K562 (cell line): ENCODE data around the gene SLC1A2. TPM values are rescaled to one million over a fixed set of nuclear protein-coding genes. Genes with fewer than 3 reads are reported as not detected.

ENCODE experiments used
- ATAC-seq: fragments of 200-7000 bp; cut with Tn5 transposase; 3 replicates; pipeline ENCODE4 v1.9.1; 2020; ENCODE audit warnings: moderate library complexity
- BruUV-seq: library from RNA; stranded (reverse); fragments of 400-500 nt; replicated peaks from 2 replicates; lab custom pipeline; 2021; lab: Mats Ljungman, UMichigan
- CTCF ChIA-PET: fragments of 300-600 bp; formaldehyde crosslinking; extraction: SDS; loops from one replicate; lab custom pipeline; 2021; ENCODE audit warnings: low intra/inter-chr PET ratio; lab: Yijun Ruan, JAX
- POLR2A ChIA-PET: fragments of 300-600, 350-650 bp; sonication (Branson Sonifier 250); formaldehyde crosslinking; extraction: SDS; loops from one replicate; lab custom pipeline; 2021; ENCODE audit warnings: antibody characterized with exemption, inconsistent platforms; lab: Yijun Ruan, JAX
- DNase-seq, 4 experiments: peaks; one replicate each; pipeline versions ENCODE4 v3.0.0 to v3.0.0-alpha.2; 2011 to 2018; ENCODE audit warnings: low spot score in 3 of 4, mixed read lengths in 3 of 4; ENCODE audit errors: extremely low read depth in 1 of 4
- FAIRE-seq: peaks from 2 replicates; lab custom pipeline; 2011; peaks lifted over from hg19 to GRCh38; lab: Jason Lieb, UNC
- H2AFZ ChIP-seq: 2 replicates; pipeline ENCODE4 v1.6.0; 2011; ENCODE audit warnings: low read depth, low read length, control low read depth, inconsistent platforms
- H3K27ac ChIP-seq: fragments of 200-600 bp; 3 replicates; pipeline ENCODE4 v1.8.0; 2011; ENCODE audit warnings: low read depth, mild to moderate bottlenecking, control low read depth, inconsistent platforms, low read length, moderate library complexity, mixed read lengths; ENCODE audit errors: extremely low read depth
- H3K27me3 ChIP-seq, 2 experiments: fragments of 300-600 bp in 1 of 2; 2 replicates in 1 of 2; 3 replicates in 1 of 2; pipeline versions ENCODE4 v1.6.0 to v1.8.0; 2011; ENCODE audit warnings: inconsistent platforms in 2 of 2, low read length in 2 of 2, mild to moderate bottlenecking in 1 of 2, mixed read lengths in 1 of 2, moderate library complexity in 1 of 2; ENCODE audit not compliant: control insufficient read depth in 2 of 2, insufficient read depth in 2 of 2
- H3K36me3 ChIP-seq: fragments of 300-600 bp; 3 replicates; pipeline ENCODE4 v1.8.0; 2011; ENCODE audit warnings: mild to moderate bottlenecking, low read length, inconsistent platforms; ENCODE audit not compliant: control insufficient read depth, insufficient read depth
- H3K4me1 ChIP-seq, 2 experiments: fragments of 200-600 bp in 1 of 2; replicated peaks in 1 of 2; 2 replicates in 1 of 2; 3 replicates in 1 of 2; pipeline versions ENCODE4 v1.5.1 to v1.8.0; 2011; ENCODE audit warnings: inconsistent platforms in 2 of 2, low read length in 2 of 2, mild to moderate bottlenecking in 1 of 2, mixed read lengths in 1 of 2, moderate library complexity in 1 of 2; ENCODE audit not compliant: control insufficient read depth in 2 of 2, insufficient read depth in 2 of 2
- H3K4me2 ChIP-seq: 2 replicates; pipeline ENCODE4 v1.6.1; 2011; ENCODE audit warnings: low read length, control low read depth, inconsistent platforms, mixed read lengths; ENCODE audit not compliant: insufficient read depth
- H3K4me3 ChIP-seq: fragments of 200-600 bp; sonication (generic), shearing (Covaris generic); 2 replicates; pipeline ENCODE4 v1.5.1; 2016; ENCODE audit warnings: control low read depth, inconsistent platforms
- H3K79me2 ChIP-seq: fragments of 200-600 bp; 3 replicates; pipeline ENCODE4 v1.8.0; 2011; ENCODE audit warnings: low read length, inconsistent platforms; ENCODE audit not compliant: control insufficient read depth, insufficient read depth
- H3K9ac ChIP-seq, 2 experiments: 2 replicates each; pipeline versions ENCODE4 v1.6.0 to v1.6.1; 2011; ENCODE audit warnings: low read depth in 2 of 2, low read length in 2 of 2, control low read depth in 1 of 2, inconsistent platforms in 1 of 2, mild to moderate bottlenecking in 1 of 2, mixed read lengths in 1 of 2; ENCODE audit not compliant: insufficient read depth in 1 of 2
- H3K9me1 ChIP-seq: one replicate; pipeline ENCODE4 v1.6.0; 2011; ENCODE audit warnings: inconsistent platforms, mild to moderate bottlenecking, low read length, moderate library complexity; ENCODE audit not compliant: control insufficient read depth, insufficient read depth
- H3K9me3 ChIP-seq: replicated peaks from 2 replicates; pipeline ENCODE4 v1.5.1; 2011; ENCODE audit warnings: low read depth, low read length, inconsistent platforms; ENCODE audit not compliant: control insufficient read depth, insufficient read depth
- H4K20me1 ChIP-seq: replicated peaks from 2 replicates; pipeline ENCODE4 v1.6.1; 2011; ENCODE audit warnings: low read length, inconsistent platforms, mixed read lengths; ENCODE audit not compliant: control insufficient read depth, insufficient read depth
- BRD9 ChIP-seq: fragments of 450-650 bp; IDR thresholded peaks from 2 replicates; pipeline ENCODE4 v1.6.1; 2018; ENCODE audit warnings: low read depth; ENCODE audit not compliant: partially characterized antibody
- CBFB ChIP-seq: sonication (generic); formaldehyde crosslinking; IDR thresholded peaks from 2 replicates; pipeline ENCODE4 v1.4.0; 2020; ENCODE audit warnings: mild to moderate bottlenecking, missing genetic modification reagents
- DDX20 ChIP-seq: fragments of 450-650 bp; IDR thresholded peaks from 2 replicates; pipeline ENCODE4 v1.6.1; 2016; ENCODE audit warnings: missing genetic modification characterization, low read depth, mild to moderate bottlenecking, missing compliant biosample characterization, moderate library complexity
- GTF2A2 ChIP-seq: IDR thresholded peaks from 2 replicates; pipeline ENCODE4 v1.6.1; 2016; ENCODE audit warnings: mild to moderate bottlenecking, missing genetic modification characterization, missing compliant biosample characterization
- HDAC1 ChIP-seq, 2 experiments: fragments of 450-650 bp; IDR thresholded peaks; 2 replicates each; pipeline ENCODE4 v1.6.1; 2016 to 2017; ENCODE audit warnings: inconsistent platforms in 1 of 2, mild to moderate bottlenecking in 1 of 2, moderate library complexity in 1 of 2
- HNRNPLL ChIP-seq: fragments of 200-400 bp; formaldehyde crosslinking; IDR thresholded peaks from 2 replicates; pipeline ENCODE4 v1.6.1; 2017; ENCODE audit warnings: low read length, low read depth, mild to moderate bottlenecking; ENCODE audit not compliant: poor library complexity, severe bottlenecking
- HNRNPUL1 ChIP-seq: fragments of 200-400 bp; formaldehyde crosslinking; IDR thresholded peaks from 2 replicates; pipeline ENCODE4 v1.6.1; 2017; ENCODE audit warnings: low read length
- MAZ ChIP-seq, 2 experiments: fragments of 450-650 bp in 1 of 2; sonication (generic) in 1 of 2; formaldehyde crosslinking; IDR thresholded peaks in 1 of 2; conservative IDR thresholded peaks in 1 of 2; 2 replicates each; pipeline versions ENCODE4 v1.4.0 to v1.5.0; 2020; ENCODE audit warnings: mild to moderate bottlenecking in 1 of 2, missing genetic modification reagents in 1 of 2
- MCM7 ChIP-seq, 2 experiments: fragments of 450-650 bp; IDR thresholded peaks; 2 replicates each; pipeline ENCODE4 v1.6.1; 2016 to 2018
- MIER1 ChIP-seq: fragments of 450-650 bp; IDR thresholded peaks from 2 replicates; pipeline ENCODE4 v1.6.1; 2016; ENCODE audit warnings: antibody characterized with exemption, mild to moderate bottlenecking, low read depth
- NFRKB ChIP-seq: fragments of 450-650 bp; IDR thresholded peaks from 2 replicates; pipeline ENCODE4 v1.6.1; 2016; ENCODE audit warnings: low read depth
- PRPF4 ChIP-seq: fragments of 200-400 bp; formaldehyde crosslinking; IDR thresholded peaks from one replicate; pipeline ENCODE4 v1.6.1; 2017; ENCODE audit warnings: low read length, low read depth, mild to moderate bottlenecking; ENCODE audit not compliant: insufficient read depth, poor library complexity, severe bottlenecking
- TAF1 ChIP-seq: IDR thresholded peaks from 2 replicates; pipeline ENCODE4 v1.6.1; 2011; ENCODE audit warnings: mild to moderate bottlenecking, low read length, moderate library complexity; ENCODE audit not compliant: insufficient read depth, control insufficient read depth, severe bottlenecking; ENCODE audit errors: extremely low read depth
- XRCC4 ChIP-seq: IDR thresholded peaks from one replicate; pipeline ENCODE4 v1.6.1; 2011; ENCODE audit not compliant: insufficient read depth, insufficient read length; ENCODE audit errors: extremely low read depth
- ZBED1 ChIP-seq: IDR thresholded peaks from 2 replicates; pipeline ENCODE4 v1.6.1; 2014
- ZKSCAN8 ChIP-seq: fragments of 200-800 bp; sonication (Bioruptor generic); IDR thresholded peaks from 2 replicates; pipeline ENCODE4 v1.6.1; 2016; ENCODE audit warnings: missing genetic modification characterization, missing compliant biosample characterization
- ZNF165 ChIP-seq: fragments of 250-450 bp; sonication (Bioruptor Pico); IDR thresholded peaks from 2 replicates; pipeline ENCODE4 v1.4.0; 2020; ENCODE audit warnings: borderline replicate concordance
- ZNF347 ChIP-seq: fragments of 450-650 bp; formaldehyde crosslinking; IDR thresholded peaks from 2 replicates; pipeline ENCODE4 v1.4.0; 2020; ENCODE audit warnings: low read depth, mild to moderate bottlenecking, moderate library complexity
- WGBS: fragments of 100-300 bp; shearing (Covaris generic); methylation state at CpG from one replicate; pipeline ENCODE4 v1.1.6; 2016; ENCODE audit warnings: low coverage, mixed read lengths; ENCODE audit not compliant: insufficient coverage; ENCODE audit errors: missing lambda C conversion rate; 5-methylcytosine and 5-hydroxymethylcytosine counted together
- in situ Hi-C: fragments of 300-500 bp; cut with MboI; formaldehyde crosslinking; loops from 4 replicates; pipeline ENCODE4 v1.15.0; 2018; ENCODE audit warnings: inconsistent platforms, mixed read lengths
- intact Hi-C: fragments of 100-400 bp; cut with micrococcal nuclease; formaldehyde crosslinking; loops from 2 replicates; pipeline ENCODE4 v1.14.2; 2022
- polyA plus RNA-seq, 8 experiments: library from polyadenylated mRNA; depleted of rRNA in 4 of 8; stranded (reverse) in 5 of 8; unstranded in 3 of 8; fragments of >200 nt; fragmentation: Nextera tagmentation in 2 of 8; fragmentation: Illumina TruSeq in 1 of 8; extraction: Ambion mirVana in 2 of 8; extraction: Trizol in 1 of 8; gene quantifications; 2 replicates each; pipeline versions ENCODE4 v1.2.1 to v1.2.3, GENCODE V29; 2011 to 2014; ENCODE audit warnings: inconsistent platforms in 1 of 8, missing spikeins in 1 of 8
- total RNA-seq, 7 experiments: library from RNA; depleted of rRNA in 6 of 7; stranded (reverse); fragments of >200 nt in 6 of 7; fragmentation: Illumina TruSeq in 2 of 7; extraction: Trizol in 2 of 7; gene quantifications; 2 replicates each; pipeline versions ENCODE4 v1.2.1 to v1.2.3, GENCODE V29; 2011 to 2021; ENCODE audit warnings: low replicate concordance in 1 of 7
- TF ChIP-seq, protein P1 (sequence below): sonication (generic); formaldehyde crosslinking; IDR thresholded peaks from 2 replicates; pipeline ENCODE4 v1.8.0; 2022; ENCODE audit warnings: mild to moderate bottlenecking, low read depth, missing genetic modification reagents

The SLC1A2 gene
- total and polyA plus RNA-seq, 9 of the 15 experiments (the other 6 are each of a cell fraction or from before 2014, with no cell fraction given) = 0.03 to 0.07 (median 0.04) TPM; not detected in 5

DNA sequence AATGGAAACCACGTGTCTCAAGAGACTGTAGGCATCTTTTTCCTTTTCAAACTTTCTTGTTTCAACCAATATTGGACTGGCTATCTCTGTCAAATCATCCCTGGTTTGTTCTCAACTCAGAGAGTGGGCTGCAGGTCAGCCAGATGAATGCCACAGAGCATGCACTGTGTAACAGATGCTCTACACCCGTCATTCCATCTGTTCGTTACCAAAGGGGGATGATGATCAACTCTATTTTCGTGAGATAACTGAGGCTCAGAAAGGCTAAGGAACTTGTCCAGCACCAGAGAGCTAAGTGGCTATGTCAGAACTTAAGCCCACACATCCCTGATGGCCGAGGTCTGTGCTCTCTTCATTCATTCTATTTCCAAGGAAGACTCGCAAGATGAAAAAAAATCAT, 42.1 kb downstream of the SLC1A2 start:
- no TSS peak for BruUV-seq
- CTCF ChIA-PET = no interaction called here
- no peak for ATAC-seq

More for the DNA sequence above, 42.1 kb downstream of the SLC1A2 start:
- Histone ChIP-seq H3K27me3 (peaks cover 6 to 10% of the 10 kb centered on the region in 2 experiments; a peak in 3 of 5 replicates), H3K4me3 (no peak overlapping the region), H3K9ac (no peak overlapping the region), H3K4me2 (no peak overlapping the region), H3K79me2 (no peaks in the 10 kb centered on the region), H3K36me3 (no peaks in the 10 kb centered on the region), H3K9me3 (no peaks in the 10 kb centered on the region), H3K27ac (no peak overlapping the region), H4K20me1 (no peaks in the 10 kb centered on the region), H3K4me1 (no peaks in the 10 kb centered on the region), H3K9me1 (no peaks in the 10 kb centered on the region), H2AFZ (no peak overlapping the region)
- intact Hi-C loops (no loop called here), in situ Hi-C loops (no loop called here)
- no peak for TF ChIP-seq HNRNPUL1
- no peak for TF ChIP-seq ZKSCAN8 (CRISPR knock-in tag)
- TF ChIP-seq MIER1 = no peak
- no peak for TF ChIP-seq ZNF165 (CRISPR knock-in tag)
- no peak for TF ChIP-seq HDAC1 (IDR thresholded peaks at IDR 0.05)
- TF ChIP-seq, protein P1, sequence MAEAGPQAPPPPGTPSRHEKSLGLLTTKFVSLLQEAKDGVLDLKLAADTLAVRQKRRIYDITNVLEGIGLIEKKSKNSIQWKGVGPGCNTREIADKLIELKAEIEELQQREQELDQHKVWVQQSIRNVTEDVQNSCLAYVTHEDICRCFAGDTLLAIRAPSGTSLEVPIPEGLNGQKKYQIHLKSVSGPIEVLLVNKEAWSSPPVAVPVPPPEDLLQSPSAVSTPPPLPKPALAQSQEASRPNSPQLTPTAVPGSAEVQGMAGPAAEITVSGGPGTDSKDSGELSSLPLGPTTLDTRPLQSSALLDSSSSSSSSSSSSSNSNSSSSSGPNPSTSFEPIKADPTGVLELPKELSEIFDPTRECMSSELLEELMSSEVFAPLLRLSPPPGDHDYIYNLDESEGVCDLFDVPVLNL (CRISPR knock-in tag) = no peak
- TF ChIP-seq GTF2A2 (tag) = no peak
- no peak for TF ChIP-seq TAF1
- no peak for TF ChIP-seq BRD9
- no peak for TF ChIP-seq MCM7 (IDR thresholded peaks at IDR 0.05)
- no peak for TF ChIP-seq HNRNPLL
- TF ChIP-seq MAZ (CRISPR knock-in tag; conservative IDR thresholded peaks at IDR 0.05 in 1 of 2, IDR thresholded peaks at IDR 0.05 in 1 of 2) = no peak
- no peak for TF ChIP-seq CBFB (CRISPR knock-in tag)
- TF ChIP-seq PRPF4 = no peak
- no peak for TF ChIP-seq NFRKB
- TF ChIP-seq XRCC4 = no peak
- TF ChIP-seq DDX20 (tag) = no peak
- TF ChIP-seq ZBED1 = no peak
- no peak for TF ChIP-seq ZNF347 (CRISPR knock-in tag)
- FAIRE-seq (no peak), DNase-seq (no peak)
- 1% methylated on average over 6 of the region's 6 CpGs for WGBS
- POLR2A ChIA-PET = interaction anchor here (1.0 to 1.3 kb wide), 2 partner anchors 22 to 32 kb away, joined by 3 read pairs; no protein-coding TSS in a partner anchor
